ENCODE data around the gene BAG5.

Gene BAG5

GRCh38 chr14:103507751-103508150 is 54.7 kb downstream of the BAG5 start:
- DNase-seq, result no peak

Measured in NCI-H2227 treated with DMSO at 0.1 percent for 48 hours (cell line).